Measurements from ENCODE around the gene RASA2.

DNA sequence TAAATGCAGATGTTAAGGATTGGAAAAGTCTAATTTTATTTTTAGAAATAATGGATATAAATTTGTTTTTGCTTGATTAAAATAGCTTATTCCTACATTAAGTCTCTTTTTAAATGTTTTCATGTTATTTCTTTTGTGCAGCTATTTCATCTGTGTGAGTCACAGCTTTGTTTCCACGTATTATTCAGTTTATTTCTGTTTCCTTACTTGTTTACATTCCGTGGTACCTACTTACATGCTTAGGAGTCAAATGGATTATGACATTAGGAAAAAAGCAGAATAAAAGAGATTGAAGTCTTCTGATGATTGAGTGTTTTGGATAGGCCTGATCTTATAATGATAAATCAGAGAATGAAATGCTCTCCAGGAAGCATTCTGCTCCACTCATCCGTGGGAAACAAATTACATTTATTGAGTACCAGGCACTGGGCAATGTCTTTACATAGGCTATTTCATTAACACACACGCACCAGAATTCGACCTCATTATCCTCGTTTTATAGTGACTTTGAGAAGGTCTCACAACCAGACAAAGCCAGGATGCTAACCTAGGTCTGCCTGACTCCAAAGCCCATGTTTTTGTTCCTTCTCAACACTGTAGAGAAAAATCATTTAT, 38.1 kb upstream of the RASA2 start:
- no peak for TF ChIP-seq EP300 (conservative IDR thresholded peaks at IDR 0.05; ENCODE audit: poor library complexity, severe bottlenecking)
- TF ChIP-seq, protein P1, sequence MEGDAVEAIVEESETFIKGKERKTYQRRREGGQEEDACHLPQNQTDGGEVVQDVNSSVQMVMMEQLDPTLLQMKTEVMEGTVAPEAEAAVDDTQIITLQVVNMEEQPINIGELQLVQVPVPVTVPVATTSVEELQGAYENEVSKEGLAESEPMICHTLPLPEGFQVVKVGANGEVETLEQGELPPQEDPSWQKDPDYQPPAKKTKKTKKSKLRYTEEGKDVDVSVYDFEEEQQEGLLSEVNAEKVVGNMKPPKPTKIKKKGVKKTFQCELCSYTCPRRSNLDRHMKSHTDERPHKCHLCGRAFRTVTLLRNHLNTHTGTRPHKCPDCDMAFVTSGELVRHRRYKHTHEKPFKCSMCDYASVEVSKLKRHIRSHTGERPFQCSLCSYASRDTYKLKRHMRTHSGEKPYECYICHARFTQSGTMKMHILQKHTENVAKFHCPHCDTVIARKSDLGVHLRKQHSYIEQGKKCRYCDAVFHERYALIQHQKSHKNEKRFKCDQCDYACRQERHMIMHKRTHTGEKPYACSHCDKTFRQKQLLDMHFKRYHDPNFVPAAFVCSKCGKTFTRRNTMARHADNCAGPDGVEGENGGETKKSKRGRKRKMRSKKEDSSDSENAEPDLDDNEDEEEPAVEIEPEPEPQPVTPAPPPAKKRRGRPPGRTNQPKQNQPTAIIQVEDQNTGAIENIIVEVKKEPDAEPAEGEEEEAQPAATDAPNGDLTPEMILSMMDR (IDR thresholded peaks at IDR 0.05; ENCODE audit: poor library complexity, severe bottlenecking): no peak
